Measurements from ENCODE around the gene DPYSL3.

DPYSL3 gene

GRCh38 chr5:147552897-147553296 lies 43.0 kb upstream of the DPYSL3 start:
- ChIA-PET CTCF (no interaction called here), POLR2A (no interaction called here)
- TF ChIP-seq ELF4 (IDR thresholded peaks at IDR 0.05) (no peak), ZNF384 (IDR thresholded peaks at IDR 0.05) (no peak), TARDBP (IDR thresholded peaks at IDR 0.05) (no peak), ARNT (IDR thresholded peaks at IDR 0.05) (no peak), FOXM1 (IDR thresholded peaks at IDR 0.05; ENCODE audit: borderline replicate concordance) (no peak), BHLHE40 (IDR thresholded peaks at IDR 0.05; ENCODE audit: borderline replicate concordance) (no peak), SP1 (IDR thresholded peaks at IDR 0.05) (no peak), FOXK2 (IDR thresholded peaks at IDR 0.05) (no peak), LEF1 (IDR thresholded peaks at IDR 0.05; ENCODE audit: borderline replicate concordance) (no peak), HDGF (IDR thresholded peaks at IDR 0.05; ENCODE audit: borderline replicate concordance) (no peak), NFRKB (IDR thresholded peaks at IDR 0.05) (no peak), CTBP1 (IDR thresholded peaks at IDR 0.05; ENCODE audit: borderline replicate concordance) (no peak), L3MBTL2 (conservative IDR thresholded peaks at IDR 0.05) (no peak)
- TF ChIP-seq, protein P1, sequence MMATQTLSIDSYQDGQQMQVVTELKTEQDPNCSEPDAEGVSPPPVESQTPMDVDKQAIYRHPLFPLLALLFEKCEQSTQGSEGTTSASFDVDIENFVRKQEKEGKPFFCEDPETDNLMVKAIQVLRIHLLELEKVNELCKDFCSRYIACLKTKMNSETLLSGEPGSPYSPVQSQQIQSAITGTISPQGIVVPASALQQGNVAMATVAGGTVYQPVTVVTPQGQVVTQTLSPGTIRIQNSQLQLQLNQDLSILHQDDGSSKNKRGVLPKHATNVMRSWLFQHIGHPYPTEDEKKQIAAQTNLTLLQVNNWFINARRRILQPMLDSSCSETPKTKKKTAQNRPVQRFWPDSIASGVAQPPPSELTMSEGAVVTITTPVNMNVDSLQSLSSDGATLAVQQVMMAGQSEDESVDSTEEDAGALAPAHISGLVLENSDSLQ (IDR thresholded peaks at IDR 0.05), result no peak
- no peak for DNase-seq (ENCODE audit: extremely low spot score)

- DNase-seq (ENCODE audit: extremely low spot score), result no peak
- ChIA-PET CTCF (no interaction called here), POLR2A (no interaction called here)
- no peak for TF ChIP-seq NFRKB (IDR thresholded peaks at IDR 0.05)
- TF ChIP-seq TARDBP (IDR thresholded peaks at IDR 0.05), result no peak
- no peak for TF ChIP-seq CTBP1 (IDR thresholded peaks at IDR 0.05; ENCODE audit: borderline replicate concordance)
- no peak for TF ChIP-seq HDGF (IDR thresholded peaks at IDR 0.05; ENCODE audit: borderline replicate concordance)
- TF ChIP-seq, protein P1 (IDR thresholded peaks at IDR 0.05), result no peak
- no peak for TF ChIP-seq ELF4 (IDR thresholded peaks at IDR 0.05)
- no peak for TF ChIP-seq FOXK2 (IDR thresholded peaks at IDR 0.05)
- no peak for TF ChIP-seq SUZ12 (IDR thresholded peaks at IDR 0.05)
- no peak for TF ChIP-seq ARNT (IDR thresholded peaks at IDR 0.05)
- TF ChIP-seq SP1 (IDR thresholded peaks at IDR 0.05), result no peak
- no peak for TF ChIP-seq LEF1 (IDR thresholded peaks at IDR 0.05; ENCODE audit: borderline replicate concordance)
- TF ChIP-seq L3MBTL2 (conservative IDR thresholded peaks at IDR 0.05), result no peak
- no peak for TF ChIP-seq FOXM1 (IDR thresholded peaks at IDR 0.05; ENCODE audit: borderline replicate concordance)
- no peak for TF ChIP-seq BHLHE40 (IDR thresholded peaks at IDR 0.05; ENCODE audit: borderline replicate concordance)
- no peak for TF ChIP-seq FOXA1 (IDR thresholded peaks at IDR 0.05)
- no peak for TF ChIP-seq ZNF384 (IDR thresholded peaks at IDR 0.05)
Observed at GRCh38 chr5:147551677-147552076, 41.8 kb upstream of the DPYSL3 start.

DNA sequence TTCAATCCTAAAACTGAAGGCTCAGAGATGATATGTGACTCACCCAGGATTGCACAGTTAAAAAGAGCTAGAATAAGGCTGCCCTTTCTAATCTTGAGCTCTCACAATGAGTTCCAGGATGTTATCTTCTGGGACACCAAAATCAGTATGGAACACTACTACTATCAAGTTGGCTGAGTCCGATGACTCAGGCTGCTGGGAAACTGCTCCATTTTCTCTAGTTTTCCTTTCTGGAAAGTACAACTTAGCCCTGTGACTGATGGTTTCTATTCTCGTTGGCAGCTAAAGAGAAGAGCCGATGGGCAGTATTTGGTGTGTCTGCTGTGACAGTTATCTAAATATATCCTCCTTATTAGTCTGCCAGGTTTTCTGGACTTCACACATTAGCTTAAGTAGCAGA lies 37.9 kb upstream of the DPYSL3 start:
- no peak for DNase-seq (ENCODE audit: extremely low spot score)
- ChIA-PET POLR2A (no interaction called here), CTCF (no interaction called here)
- TF ChIP-seq BHLHE40 (IDR thresholded peaks at IDR 0.05; ENCODE audit: borderline replicate concordance) (no peak), ELF4 (IDR thresholded peaks at IDR 0.05) (no peak)

DNA sequence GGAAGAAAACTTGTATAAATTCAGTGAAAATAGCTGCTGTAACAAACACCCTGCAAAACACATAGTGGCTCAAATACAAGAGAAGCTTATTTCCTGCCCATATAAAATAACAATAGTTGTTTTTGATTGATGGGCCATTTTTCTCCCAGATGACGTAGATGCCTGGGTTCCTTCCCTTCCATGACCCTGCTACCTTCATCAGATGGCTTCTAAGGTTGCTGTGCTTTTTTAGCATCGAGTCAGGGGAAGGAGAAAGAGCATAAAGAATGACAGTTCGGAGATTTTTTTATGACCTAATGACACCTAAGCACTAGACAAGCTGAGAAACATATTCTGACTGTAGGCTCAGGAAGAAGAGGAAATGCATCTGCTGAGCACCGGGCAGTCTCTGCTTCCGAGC lies 34.7 kb upstream of the DPYSL3 start:
- ChIA-PET CTCF (no interaction called here), POLR2A (no interaction called here)
- no peak for DNase-seq (ENCODE audit: extremely low spot score)
- TF ChIP-seq LEF1 (IDR thresholded peaks at IDR 0.05; ENCODE audit: borderline replicate concordance), result no peak
- no peak for TF ChIP-seq L3MBTL2 (conservative IDR thresholded peaks at IDR 0.05)
- no peak for TF ChIP-seq NFRKB (IDR thresholded peaks at IDR 0.05)

DNA sequence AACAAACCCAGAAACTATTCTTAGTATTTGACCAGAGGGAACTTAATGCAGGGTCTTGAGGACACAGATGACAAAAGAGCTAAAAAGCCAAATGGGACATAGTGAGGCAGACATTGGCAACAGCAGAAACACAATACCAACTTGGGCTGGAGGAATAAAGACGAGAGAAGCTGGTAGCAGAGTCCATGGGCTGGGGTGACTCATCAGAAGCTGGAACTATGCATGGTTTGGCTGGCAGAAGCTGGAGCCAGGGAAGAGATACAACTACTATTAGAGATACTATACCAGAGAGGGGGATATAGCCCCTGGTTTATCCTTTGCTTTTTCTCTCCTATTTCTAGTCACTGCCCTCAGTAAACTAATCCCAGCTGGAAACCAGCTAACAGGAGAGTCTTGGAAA lies 29.2 kb upstream of the DPYSL3 start:
- no peak for TF ChIP-seq HDGF (IDR thresholded peaks at IDR 0.05; ENCODE audit: borderline replicate concordance)
- no peak for TF ChIP-seq FOXM1 (IDR thresholded peaks at IDR 0.05; ENCODE audit: borderline replicate concordance)
- TF ChIP-seq TARDBP (IDR thresholded peaks at IDR 0.05), result no peak
- no peak for TF ChIP-seq ELF4 (IDR thresholded peaks at IDR 0.05)
- no peak for TF ChIP-seq BHLHE40 (IDR thresholded peaks at IDR 0.05; ENCODE audit: borderline replicate concordance)
- no peak for TF ChIP-seq L3MBTL2 (conservative IDR thresholded peaks at IDR 0.05)
- TF ChIP-seq FOXK2 (IDR thresholded peaks at IDR 0.05), result no peak
- TF ChIP-seq, protein P1 (IDR thresholded peaks at IDR 0.05), result no peak
- TF ChIP-seq SUZ12 (IDR thresholded peaks at IDR 0.05), result no peak
- no peak for TF ChIP-seq SP1 (IDR thresholded peaks at IDR 0.05)
- TF ChIP-seq ZNF384 (IDR thresholded peaks at IDR 0.05), result no peak
- no peak for TF ChIP-seq NFRKB (IDR thresholded peaks at IDR 0.05)
- no peak for TF ChIP-seq LEF1 (IDR thresholded peaks at IDR 0.05; ENCODE audit: borderline replicate concordance)
- TF ChIP-seq ARNT (IDR thresholded peaks at IDR 0.05), result no peak
- no peak for TF ChIP-seq FOXA1 (IDR thresholded peaks at IDR 0.05)
- TF ChIP-seq CTBP1 (IDR thresholded peaks at IDR 0.05; ENCODE audit: borderline replicate concordance), result no peak
- POLR2A ChIA-PET, result no interaction called here
- DNase-seq (ENCODE audit: extremely low spot score), result no peak
- CTCF ChIA-PET, result interaction anchor here (0.5 kb wide), 1 partner anchor 61 kb away, joined by 3 read pairs; no protein-coding TSS in a partner anchor

DNA sequence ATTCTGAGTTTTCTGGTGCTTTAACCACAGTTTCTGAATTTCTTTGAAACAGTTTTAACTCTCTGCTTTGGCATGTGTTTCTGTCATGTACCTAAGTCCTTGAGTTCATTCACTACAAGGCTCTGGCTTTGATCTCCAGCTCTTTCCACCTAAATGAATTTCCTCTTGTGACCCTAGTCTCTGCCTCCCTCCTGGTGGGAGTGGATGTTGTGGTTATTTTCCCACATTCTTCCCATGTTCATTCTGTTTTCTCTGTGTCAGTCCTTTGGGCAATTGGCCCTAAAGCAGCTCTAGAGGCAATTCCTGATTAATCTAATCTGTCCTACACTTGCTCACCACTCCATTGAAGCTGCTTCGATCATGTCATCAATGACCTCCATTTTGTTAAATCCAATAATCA lies 28.4 kb upstream of the DPYSL3 start:
- CTCF ChIA-PET, result no interaction called here
- TF ChIP-seq BHLHE40 (IDR thresholded peaks at IDR 0.05; ENCODE audit: borderline replicate concordance), result no peak
- no peak for TF ChIP-seq FOXM1 (IDR thresholded peaks at IDR 0.05; ENCODE audit: borderline replicate concordance)
- TF ChIP-seq ELF4 (IDR thresholded peaks at IDR 0.05), result no peak
- POLR2A ChIA-PET, result no interaction called here
- DNase-seq (ENCODE audit: extremely low spot score), result no peak
